KMS-11 (cell line): Measurements from ENCODE around the gene RSPH10B2.
"Not testable (repeated sequence)": the region's sequence is repeated elsewhere in the genome, so short reads cannot be mapped to it uniquely, and the experiment has no call there.

Experiments
- H2AFZ ChIP-seq: fragments of 200-600 bp; sonication (generic); 2 replicates; pipeline ENCODE4 v1.6.1; 2016; ENCODE audit warnings: antibody characterized with exemption, mixed run types, low read depth
- H3K27ac ChIP-seq: fragments of 200-600 bp; sonication (generic); 2 replicates; pipeline ENCODE4 v1.6.1; 2016; ENCODE audit warnings: mild to moderate bottlenecking, mixed run types
- H3K27me3 ChIP-seq: fragments of 200-600 bp; sonication (generic); 2 replicates; pipeline ENCODE4 v1.6.1; 2017; ENCODE audit warnings: mild to moderate bottlenecking, low read depth, mixed run types, moderate library complexity; ENCODE audit not compliant: insufficient read depth
- H3K36me3 ChIP-seq: fragments of 200-600 bp; sonication (generic); 2 replicates; pipeline ENCODE4 v1.6.1; 2017; ENCODE audit warnings: mild to moderate bottlenecking, mixed run types; ENCODE audit not compliant: insufficient read depth
- H3K4me1 ChIP-seq: fragments of 200-600 bp; sonication (generic); 2 replicates; pipeline ENCODE4 v1.6.1; 2016; ENCODE audit warnings: mild to moderate bottlenecking, low read depth, mixed run types; ENCODE audit not compliant: poor library complexity, severe bottlenecking
- H3K4me2 ChIP-seq: fragments of 200-600 bp; sonication (generic); 2 replicates; pipeline ENCODE4 v1.7.0; 2016; ENCODE audit warnings: mild to moderate bottlenecking, mixed run types
- H3K4me3 ChIP-seq: fragments of 200-600 bp; sonication (generic); IDR thresholded peaks from 2 replicates; pipeline ENCODE4 v1.6.1; 2017; ENCODE audit warnings: low read depth, low read length, mixed read lengths; ENCODE audit not compliant: insufficient read depth
- H3K79me2 ChIP-seq: fragments of 200-600 bp; sonication (generic); 2 replicates; pipeline ENCODE4 v1.6.1; 2016; ENCODE audit warnings: low read depth, mixed run types; ENCODE audit not compliant: insufficient read depth
- H3K9ac ChIP-seq: fragments of 200-600 bp; sonication (generic); 2 replicates; pipeline ENCODE4 v1.6.1; 2016; ENCODE audit warnings: mild to moderate bottlenecking, mixed run types
- H4K20me1 ChIP-seq: fragments of 200-600 bp; sonication (generic); 2 replicates; pipeline ENCODE4 v1.6.1; 2016; ENCODE audit warnings: mild to moderate bottlenecking, mixed run types; ENCODE audit not compliant: insufficient read depth
- TF ChIP-seq, protein P1 (sequence below): fragments of 200-600 bp; sonication (generic); conservative IDR thresholded peaks from 2 replicates; pipeline ENCODE4 v1.6.1; 2017; ENCODE audit warnings: low read depth, mild to moderate bottlenecking, antibody characterized with exemption, low read length, moderate library complexity, mixed read lengths

The RSPH10B2 gene

DNA sequence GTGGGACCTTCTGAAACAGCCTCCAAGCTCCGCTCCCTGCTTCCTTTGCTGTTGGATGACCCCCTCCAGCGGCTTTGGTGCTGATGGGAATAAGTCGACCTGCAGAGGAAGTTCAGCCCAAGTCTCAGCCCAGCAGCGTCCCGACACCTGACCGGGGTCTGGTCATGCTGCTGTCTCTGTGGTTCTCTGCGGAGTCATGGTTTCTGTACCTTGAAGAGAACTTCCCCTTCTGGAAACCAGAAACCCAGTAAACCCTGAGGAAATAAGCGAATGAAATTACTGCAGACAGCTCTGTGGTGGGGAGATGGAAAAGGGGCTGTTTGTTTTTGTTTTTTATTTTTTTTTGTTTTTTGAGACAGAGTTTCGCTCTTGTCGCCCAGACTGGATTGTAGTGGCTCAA lies 28.9 kb upstream of the RSPH10B2 start:
- no peaks in the 10 kb centered on the region for H3K79me2 ChIP-seq
- H3K36me3 ChIP-seq, result no peaks in the 10 kb centered on the region
- H3K27me3 ChIP-seq, result no peaks in the 10 kb centered on the region
- H4K20me1 ChIP-seq, result no peaks in the 10 kb centered on the region
- no peak overlapping the region for H3K4me3 ChIP-seq
- H3K9ac ChIP-seq, result no peak overlapping the region
- H2AFZ ChIP-seq, result no peak overlapping the region
- H3K4me1 ChIP-seq, result peaks cover 3% of the 10 kb centered on the region
- H3K4me2 ChIP-seq, result no peak overlapping the region
- TF ChIP-seq, protein P1, sequence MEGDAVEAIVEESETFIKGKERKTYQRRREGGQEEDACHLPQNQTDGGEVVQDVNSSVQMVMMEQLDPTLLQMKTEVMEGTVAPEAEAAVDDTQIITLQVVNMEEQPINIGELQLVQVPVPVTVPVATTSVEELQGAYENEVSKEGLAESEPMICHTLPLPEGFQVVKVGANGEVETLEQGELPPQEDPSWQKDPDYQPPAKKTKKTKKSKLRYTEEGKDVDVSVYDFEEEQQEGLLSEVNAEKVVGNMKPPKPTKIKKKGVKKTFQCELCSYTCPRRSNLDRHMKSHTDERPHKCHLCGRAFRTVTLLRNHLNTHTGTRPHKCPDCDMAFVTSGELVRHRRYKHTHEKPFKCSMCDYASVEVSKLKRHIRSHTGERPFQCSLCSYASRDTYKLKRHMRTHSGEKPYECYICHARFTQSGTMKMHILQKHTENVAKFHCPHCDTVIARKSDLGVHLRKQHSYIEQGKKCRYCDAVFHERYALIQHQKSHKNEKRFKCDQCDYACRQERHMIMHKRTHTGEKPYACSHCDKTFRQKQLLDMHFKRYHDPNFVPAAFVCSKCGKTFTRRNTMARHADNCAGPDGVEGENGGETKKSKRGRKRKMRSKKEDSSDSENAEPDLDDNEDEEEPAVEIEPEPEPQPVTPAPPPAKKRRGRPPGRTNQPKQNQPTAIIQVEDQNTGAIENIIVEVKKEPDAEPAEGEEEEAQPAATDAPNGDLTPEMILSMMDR, result no peak
- no peak overlapping the region for H3K27ac ChIP-seq

GRCh38 chr7:6726341-6726740 lies 27.6 kb upstream of the RSPH10B2 start:
- H3K27me3 ChIP-seq, H3K79me2 ChIP-seq, H3K9ac ChIP-seq, H3K27ac ChIP-seq, H3K4me1 ChIP-seq, H3K4me3 ChIP-seq, H2AFZ ChIP-seq, H4K20me1 ChIP-seq, H3K4me2 ChIP-seq, H3K36me3 ChIP-seq: not testable (repeated sequence)

GRCh38 chr7:6727663-6728062 lies 26.2 kb upstream of the RSPH10B2 start:
- peaks cover 9% of the 10 kb centered on the region for H3K4me1 ChIP-seq
- H3K27me3 ChIP-seq, result no peaks in the 10 kb centered on the region
- TF ChIP-seq, protein P1, result no peak
- H3K36me3 ChIP-seq, result no peaks in the 10 kb centered on the region
- H3K79me2 ChIP-seq, result no peaks in the 10 kb centered on the region; the same call in 1 of the 2 replicates
- H3K9ac ChIP-seq, result no peak overlapping the region
- H3K4me2 ChIP-seq, result no peak overlapping the region
- H3K4me3 ChIP-seq, result no peak overlapping the region
- H4K20me1 ChIP-seq, result no peaks in the 10 kb centered on the region
- no peak overlapping the region for H2AFZ ChIP-seq
- no peak overlapping the region for H3K27ac ChIP-seq

DNA sequence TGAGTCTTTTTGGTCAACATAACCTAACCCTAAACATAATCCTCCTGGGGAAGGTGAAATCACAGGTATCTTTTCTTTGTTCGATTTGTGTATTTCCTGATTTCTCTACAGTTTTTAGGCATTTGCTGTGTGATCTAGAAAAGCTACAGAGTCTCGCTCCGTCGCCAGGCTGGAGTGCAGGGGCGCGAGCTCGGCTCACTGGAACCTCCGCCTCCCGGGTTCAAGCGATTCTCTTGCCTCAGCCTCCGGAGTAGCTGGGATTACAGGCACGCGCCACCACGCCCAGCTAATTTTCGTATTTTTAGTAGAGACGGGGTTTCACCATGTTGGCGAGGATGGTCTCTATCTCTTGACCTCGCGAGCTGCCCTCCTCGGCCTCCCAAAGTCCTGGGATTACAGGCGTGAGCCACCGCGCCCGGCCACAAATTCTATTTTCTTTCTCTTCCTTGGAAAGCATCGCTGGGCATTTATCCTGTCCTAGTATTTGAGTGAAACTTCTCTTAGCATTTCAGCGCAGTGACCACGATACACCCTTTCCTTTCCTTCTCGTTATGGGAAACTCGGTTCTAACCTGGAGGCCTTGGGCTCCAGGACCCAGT lies 24.9 kb upstream of the RSPH10B2 start:
- Histone ChIP-seq H2AFZ (peak overlapping the region; percentile 90), H3K27ac (peak overlapping the region; percentile 54; the same call in 1 of the 2 replicates), H3K4me2 (peak overlapping the region; percentile 29; the same call in 1 of the 2 replicates)
- not testable (repeated sequence) for H3K4me3 ChIP-seq, H3K9ac ChIP-seq, H4K20me1 ChIP-seq, H3K79me2 ChIP-seq, H3K4me1 ChIP-seq, H3K36me3 ChIP-seq, H3K27me3 ChIP-seq

DNA sequence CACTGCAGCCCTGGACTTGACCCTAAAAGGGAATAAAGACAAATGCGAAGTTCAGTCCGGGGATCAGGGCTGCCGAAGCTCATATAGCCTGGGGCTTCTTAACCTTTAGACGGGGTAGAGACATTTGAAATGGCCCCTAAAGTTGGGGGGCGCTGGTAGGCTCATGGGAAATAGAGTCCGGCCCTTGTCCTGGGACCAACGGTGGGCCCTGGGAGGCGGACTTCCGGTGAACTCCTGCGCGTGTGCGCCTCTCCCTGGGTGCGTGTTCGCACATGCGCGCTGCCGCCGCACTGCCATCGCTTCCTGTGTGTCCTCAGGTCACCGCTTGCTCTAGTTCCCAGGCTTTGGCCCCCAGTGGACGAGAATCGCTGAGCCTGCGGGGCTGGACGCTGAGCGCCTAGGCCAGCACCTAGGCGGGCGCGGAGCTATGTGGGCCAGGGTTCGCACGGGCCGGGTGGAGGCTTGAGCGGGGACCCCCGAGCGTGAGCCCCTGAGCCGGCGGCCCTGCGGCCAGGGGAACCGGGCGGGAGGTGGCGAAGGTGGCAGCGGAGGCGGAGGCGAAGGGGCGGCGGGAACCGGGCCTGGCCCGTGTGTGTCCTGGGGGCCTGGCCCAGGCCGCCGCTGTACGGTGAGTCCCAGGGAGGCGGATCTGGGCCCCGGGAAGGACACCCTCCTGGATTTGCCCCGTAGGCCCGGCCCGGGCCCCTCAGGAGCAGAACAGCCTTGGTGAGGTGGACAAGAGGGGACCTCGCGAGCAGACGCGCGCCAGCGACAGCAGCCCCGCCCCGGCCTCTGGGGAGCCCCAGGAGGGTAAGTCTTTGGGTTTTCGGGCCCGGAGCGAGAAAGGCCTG lies 24.2 kb upstream of the RSPH10B2 start:
- Histone ChIP-seq H3K27me3 (no peaks in the 10 kb centered on the region), H3K36me3 (no peaks in the 10 kb centered on the region), H3K79me2 (no peaks in the 10 kb centered on the region; the same call in 1 of the 2 replicates), H3K27ac (peak overlapping the region; percentile 54), H2AFZ (peak overlapping the region; percentile 90), H3K4me3 (no peak overlapping the region), H4K20me1 (no peaks in the 10 kb centered on the region), H3K4me2 (peak overlapping the region; percentile 29), H3K9ac (peak overlapping the region; percentile 86), H3K4me1 (peaks cover 9% of the 10 kb centered on the region)
- TF ChIP-seq, protein P1, result no peak
